ENCODE data around the gene SPSB3.

DNA sequence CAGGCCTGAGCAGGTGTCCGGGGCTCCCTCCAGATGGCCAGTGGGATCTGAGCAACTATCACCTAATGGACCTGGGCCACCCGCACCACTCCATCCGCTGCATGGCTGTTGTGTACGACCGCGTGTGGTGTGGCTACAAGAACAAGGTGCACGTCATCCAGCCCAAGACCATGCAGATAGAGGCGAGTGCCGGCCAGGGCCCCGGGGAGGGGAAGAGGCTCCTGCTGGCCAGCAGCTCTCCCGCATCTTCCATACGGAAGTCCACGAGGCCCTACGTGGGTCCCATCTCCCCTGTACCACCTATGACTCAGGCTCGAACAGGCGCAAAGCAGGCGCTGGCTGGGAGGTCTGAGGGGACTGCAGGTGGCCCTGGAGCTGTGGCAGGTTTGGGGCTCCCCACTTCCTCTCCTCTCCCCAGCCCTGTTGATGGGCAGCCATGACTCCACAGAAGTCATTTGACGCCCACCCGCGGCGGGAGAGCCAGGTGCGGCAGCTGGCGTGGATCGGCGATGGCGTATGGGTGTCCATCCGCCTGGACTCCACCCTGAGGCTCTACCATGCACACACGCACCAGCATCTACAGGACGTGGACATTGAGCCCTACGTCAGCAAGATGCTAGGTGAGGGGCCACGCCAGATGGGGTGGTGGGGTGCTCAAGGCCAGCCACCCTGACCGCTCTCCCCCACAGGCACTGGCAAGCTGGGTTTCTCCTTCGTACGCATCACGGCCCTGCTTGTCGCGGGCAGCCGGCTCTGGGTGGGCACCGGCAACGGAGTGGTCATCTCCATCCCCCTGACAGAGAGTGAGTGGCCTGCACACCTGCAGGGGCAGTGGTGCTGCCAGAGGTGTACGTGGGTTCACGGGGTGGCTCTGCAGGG lies 15.0 kb downstream of the SPSB3 start:
- TF ChIP-seq, protein P1, sequence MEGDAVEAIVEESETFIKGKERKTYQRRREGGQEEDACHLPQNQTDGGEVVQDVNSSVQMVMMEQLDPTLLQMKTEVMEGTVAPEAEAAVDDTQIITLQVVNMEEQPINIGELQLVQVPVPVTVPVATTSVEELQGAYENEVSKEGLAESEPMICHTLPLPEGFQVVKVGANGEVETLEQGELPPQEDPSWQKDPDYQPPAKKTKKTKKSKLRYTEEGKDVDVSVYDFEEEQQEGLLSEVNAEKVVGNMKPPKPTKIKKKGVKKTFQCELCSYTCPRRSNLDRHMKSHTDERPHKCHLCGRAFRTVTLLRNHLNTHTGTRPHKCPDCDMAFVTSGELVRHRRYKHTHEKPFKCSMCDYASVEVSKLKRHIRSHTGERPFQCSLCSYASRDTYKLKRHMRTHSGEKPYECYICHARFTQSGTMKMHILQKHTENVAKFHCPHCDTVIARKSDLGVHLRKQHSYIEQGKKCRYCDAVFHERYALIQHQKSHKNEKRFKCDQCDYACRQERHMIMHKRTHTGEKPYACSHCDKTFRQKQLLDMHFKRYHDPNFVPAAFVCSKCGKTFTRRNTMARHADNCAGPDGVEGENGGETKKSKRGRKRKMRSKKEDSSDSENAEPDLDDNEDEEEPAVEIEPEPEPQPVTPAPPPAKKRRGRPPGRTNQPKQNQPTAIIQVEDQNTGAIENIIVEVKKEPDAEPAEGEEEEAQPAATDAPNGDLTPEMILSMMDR (IDR thresholded peaks at IDR 0.05) = no peak
- no peak for TF ChIP-seq POLR2A (IDR thresholded peaks at IDR 0.05)
